ENCODE measurements around the gene PTPRM.

Gene PTPRM

GRCh38 chr18:7817575-7818230 is 250.6 kb downstream of the PTPRM start:
- DNase-seq = no peak

- DNase-seq = no peak
Measured at GRCh38 chr18:7821784-7822183, 254.7 kb downstream of the PTPRM start.

- DNase-seq = no peak
Measured at GRCh38 chr18:7822435-7823331, 255.6 kb downstream of the PTPRM start.

- DNase-seq = no peak
Measured at GRCh38 chr18:7824970-7825369, 257.9 kb downstream of the PTPRM start.

- no peak for DNase-seq
Measured at GRCh38 chr18:7830468-7830867, 263.4 kb downstream of the PTPRM start.

- no peak for DNase-seq
Measured at GRCh38 chr18:7839548-7839947, 272.4 kb downstream of the PTPRM start.

GRCh38 chr18:7840411-7840810 is 273.3 kb downstream of the PTPRM start:
- no peak for DNase-seq

- DNase-seq = no peak
Measured at GRCh38 chr18:7844017-7844416, 276.9 kb downstream of the PTPRM start.

GRCh38 chr18:7844418-7844817 is 277.3 kb downstream of the PTPRM start:
- DNase-seq = no peak

GRCh38 chr18:7846335-7846734 is 279.2 kb downstream of the PTPRM start:
- no peak for DNase-seq

- DNase-seq = no peak
Measured at GRCh38 chr18:7847357-7848053, 280.4 kb downstream of the PTPRM start.

- no peak for DNase-seq
Measured at GRCh38 chr18:7848054-7848412, 280.9 kb downstream of the PTPRM start.

- DNase-seq = no peak
Measured at GRCh38 chr18:7850446-7850845, 283.3 kb downstream of the PTPRM start.

- no peak for DNase-seq
Measured at GRCh38 chr18:7855028-7855427, 287.9 kb downstream of the PTPRM start.

- no peak for DNase-seq
Measured at GRCh38 chr18:7855671-7856070, 288.6 kb downstream of the PTPRM start.

GRCh38 chr18:7856116-7856515 is 289.0 kb downstream of the PTPRM start:
- DNase-seq = no peak

GRCh38 chr18:7856733-7857132 is 289.6 kb downstream of the PTPRM start:
- no peak for DNase-seq

GRCh38 chr18:7857562-7857961 is 290.4 kb downstream of the PTPRM start:
- no peak for DNase-seq

- no peak for DNase-seq
Measured at GRCh38 chr18:7859122-7859521, 292.0 kb downstream of the PTPRM start.

- DNase-seq = no peak
Measured at GRCh38 chr18:7870266-7870665, 303.1 kb downstream of the PTPRM start.

- no peak for DNase-seq
Measured at GRCh38 chr18:7870855-7871254, 303.7 kb downstream of the PTPRM start.

GRCh38 chr18:7871560-7872456 is 304.7 kb downstream of the PTPRM start:
- no peak for DNase-seq

- DNase-seq = no peak
Measured at GRCh38 chr18:7872569-7872968, 305.5 kb downstream of the PTPRM start.
